GM19099 (cell line): ENCODE measurements around the gene XXYLT1.

Experiments used
- POLR2A ChIP-seq: IDR thresholded peaks from 3 replicates; pipeline ENCODE4 v1.6.1; 2011; ENCODE audit warnings: low read depth; ENCODE audit not compliant: insufficient read length; ENCODE audit errors: extremely low read depth

XXYLT1 gene

GRCh38 chr3:195032955-195033354 is 238.0 kb downstream of the XXYLT1 start:
- TF ChIP-seq POLR2A = no peak

- TF ChIP-seq POLR2A = no peak
Measured at GRCh38 chr3:195032106-195032759, 238.7 kb downstream of the XXYLT1 start.

GRCh38 chr3:195031574-195032003 is 239.4 kb downstream of the XXYLT1 start:
- TF ChIP-seq POLR2A = no peak

- TF ChIP-seq POLR2A = no peak
Measured at GRCh38 chr3:195030791-195031321, 240.1 kb downstream of the XXYLT1 start.

- no peak for TF ChIP-seq POLR2A
Measured at GRCh38 chr3:195028877-195029606, 241.9 kb downstream of the XXYLT1 start.

- no peak for TF ChIP-seq POLR2A
Measured at GRCh38 chr3:195025884-195026200, 245.1 kb downstream of the XXYLT1 start.

GRCh38 chr3:195025056-195025883 is 245.7 kb downstream of the XXYLT1 start:
- no peak for TF ChIP-seq POLR2A

GRCh38 chr3:195023989-195024388 is 247.0 kb downstream of the XXYLT1 start:
- no peak for TF ChIP-seq POLR2A

- TF ChIP-seq POLR2A = no peak
Measured at GRCh38 chr3:195023576-195023975, 247.4 kb downstream of the XXYLT1 start.

GRCh38 chr3:195021692-195022091 is 249.3 kb downstream of the XXYLT1 start:
- no peak for TF ChIP-seq POLR2A

GRCh38 chr3:195020921-195021320 is 250.0 kb downstream of the XXYLT1 start:
- TF ChIP-seq POLR2A = no peak

- TF ChIP-seq POLR2A = no peak
Measured at GRCh38 chr3:195020185-195020584, 250.8 kb downstream of the XXYLT1 start.

GRCh38 chr3:195019335-195019734 is 251.6 kb downstream of the XXYLT1 start:
- no peak for TF ChIP-seq POLR2A
